ENCODE data around the gene SMIM10L2A.
A peak's percentile ranks its signal among the peaks of the same experiment; 100 is the strongest.
"Not testable (repeated sequence)": the region's sequence is repeated elsewhere in the genome, so short reads cannot be mapped to it uniquely, and the experiment has no call there.

The SMIM10L2A gene

DNA sequence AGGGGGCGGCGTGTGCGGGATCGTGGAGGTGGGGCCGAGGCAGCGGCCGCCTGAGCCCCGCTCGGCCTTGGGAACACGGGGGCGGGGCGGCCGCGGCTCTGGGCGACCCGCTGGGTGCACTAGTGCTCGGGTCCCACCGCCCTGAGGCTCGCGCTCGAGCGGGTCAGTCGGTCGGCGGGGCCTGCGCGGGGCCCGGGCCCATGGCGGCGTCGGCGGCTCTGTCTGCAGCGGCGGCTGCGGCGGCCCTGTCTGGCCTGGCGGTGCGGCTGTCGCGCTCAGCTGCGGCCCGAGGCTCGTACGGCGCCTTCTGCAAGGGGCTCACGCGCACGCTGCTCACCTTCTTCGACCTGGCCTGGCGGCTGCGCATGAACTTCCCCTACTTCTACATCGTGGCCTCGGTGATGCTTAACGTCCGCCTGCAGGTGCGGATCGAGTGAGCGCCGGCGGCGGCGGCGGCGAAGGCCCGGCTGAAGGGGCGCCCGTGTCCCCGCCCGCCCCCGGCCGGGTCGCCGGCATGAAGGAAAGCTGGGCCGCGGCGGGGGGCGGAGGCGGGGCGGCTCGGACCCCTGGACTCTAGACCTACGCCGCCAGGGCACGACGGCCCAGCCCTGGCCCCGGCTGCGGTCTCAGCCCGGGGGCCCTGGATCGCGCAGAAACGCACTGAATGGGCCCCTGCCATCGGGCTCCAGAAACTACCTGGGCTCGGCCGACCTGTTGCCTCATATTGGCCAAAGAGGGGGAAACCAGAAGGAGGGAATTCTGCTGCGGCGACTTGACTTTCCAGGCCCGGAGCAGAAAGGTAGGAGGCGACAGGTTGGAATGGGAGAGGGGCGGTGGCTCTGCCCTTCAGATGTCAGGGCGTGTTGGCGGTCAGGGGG, at the start of gene SMIM10L2A:
Gene SMIM10L2A, plus strand, starts transcription at position 13 of the 878 bp plus-strand sequence. Its CDS starts 188 bp downstream, at position 201.
- no peak for DNase-seq

DNA sequence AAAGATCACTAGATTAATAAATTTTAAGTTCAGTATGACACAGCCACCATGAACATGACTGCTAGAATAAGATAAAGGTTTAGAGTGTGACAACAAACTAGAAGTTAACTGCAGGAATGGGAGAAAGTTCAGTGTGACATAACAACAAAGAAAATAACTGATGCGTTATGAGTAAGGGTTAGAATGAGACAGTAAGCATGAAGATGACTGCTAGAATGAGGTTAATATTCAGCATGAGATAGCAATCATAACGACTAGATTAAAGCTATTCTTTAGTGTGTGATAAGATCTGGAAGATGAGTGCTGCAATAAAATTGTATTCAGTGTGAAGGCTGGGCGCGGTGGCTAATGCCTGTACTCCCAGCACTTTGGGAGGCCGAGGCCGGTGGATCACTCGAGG, 48.4 kb upstream of the SMIM10L2A start:
- no peak for DNase-seq

DNA sequence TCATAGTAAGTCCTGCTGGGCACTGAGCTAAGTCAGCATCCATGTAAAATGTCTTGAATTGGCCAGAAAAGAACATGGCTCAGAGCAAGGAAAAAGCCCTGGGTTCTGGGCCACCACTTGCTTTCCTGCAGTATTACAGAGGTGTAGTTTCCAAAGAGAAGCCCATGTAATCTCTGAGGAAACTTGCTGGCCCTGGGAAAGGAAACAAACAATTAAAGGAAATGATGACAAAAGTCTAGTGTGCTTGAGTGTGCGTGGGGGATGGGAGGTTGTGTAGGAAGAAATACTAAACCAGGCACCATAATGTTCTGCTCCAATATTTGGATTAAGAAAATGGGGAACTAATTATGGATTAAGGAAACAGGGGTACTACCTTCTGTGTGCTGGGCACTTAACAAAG, 39.5 kb upstream of the SMIM10L2A start:
- no peak for DNase-seq

DNA sequence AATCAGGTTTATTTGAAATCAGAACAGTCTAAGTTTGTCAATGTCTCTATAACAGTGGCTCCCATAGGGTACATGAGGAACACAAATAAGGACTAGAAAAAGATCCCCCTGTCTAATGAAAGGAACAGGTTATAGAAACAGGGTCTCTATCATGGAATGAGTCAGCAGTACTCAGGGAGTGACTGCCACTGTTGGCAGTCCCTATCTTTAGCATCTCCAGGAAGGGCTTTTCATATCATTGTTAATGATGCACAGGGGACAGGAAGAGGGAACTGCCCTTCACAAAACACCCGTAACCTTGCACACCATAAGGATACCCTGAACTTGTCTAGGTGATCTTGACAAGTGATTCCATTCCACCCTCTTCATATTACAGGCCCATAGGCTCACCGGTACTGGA, 38.5 kb upstream of the SMIM10L2A start:
- DNase-seq = no peak

DNA sequence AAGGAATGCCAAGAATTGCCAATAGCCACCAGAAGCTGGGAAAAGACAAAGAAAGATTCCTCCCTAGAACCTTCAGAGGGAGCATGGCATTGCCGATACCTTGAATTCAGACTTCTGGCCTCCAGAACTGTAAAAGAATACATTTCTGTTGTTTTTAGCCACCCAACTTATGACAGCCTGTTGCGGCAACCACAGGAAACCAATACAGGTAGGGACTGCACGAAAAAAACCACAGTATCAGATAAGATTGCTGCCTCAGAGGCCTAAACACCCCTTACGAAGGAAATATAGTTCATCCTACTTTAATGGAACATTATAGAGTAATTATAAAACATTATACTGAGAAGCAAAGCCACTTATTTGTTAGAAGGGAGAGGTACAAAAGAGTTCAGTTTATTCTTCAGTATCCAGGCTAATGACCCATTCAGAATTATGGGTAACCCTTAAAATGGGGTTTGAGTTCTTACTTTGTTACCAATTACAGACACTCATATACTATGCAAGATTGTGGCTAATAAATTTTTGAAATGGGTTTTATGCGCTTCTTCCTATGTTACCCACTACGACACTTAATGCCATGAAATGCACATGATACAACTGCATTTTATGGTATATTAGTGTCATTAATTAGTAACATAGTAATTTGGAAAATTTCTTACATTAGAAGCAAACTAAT, 37.4 kb upstream of the SMIM10L2A start:
- DNase-seq = no peak

DNA sequence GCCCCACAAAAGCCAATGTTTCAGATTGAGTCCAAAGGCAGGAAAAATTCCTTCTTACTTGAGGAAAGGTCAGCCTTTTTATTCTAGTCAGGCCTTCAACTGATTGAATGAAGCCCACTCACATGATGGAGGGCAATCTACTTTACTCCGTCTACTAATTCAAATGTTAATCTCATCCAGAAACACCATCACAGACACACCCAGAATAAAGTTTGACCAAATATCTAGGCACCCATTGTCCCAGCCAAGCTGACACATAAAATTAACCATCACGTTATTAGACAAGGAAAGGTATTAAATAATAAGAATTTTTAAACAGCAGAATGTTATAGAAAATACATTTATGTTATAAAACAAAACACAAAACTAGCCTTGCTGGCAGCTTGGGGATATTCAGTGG, 32.9 kb upstream of the SMIM10L2A start:
- DNase-seq = no peak

DNA sequence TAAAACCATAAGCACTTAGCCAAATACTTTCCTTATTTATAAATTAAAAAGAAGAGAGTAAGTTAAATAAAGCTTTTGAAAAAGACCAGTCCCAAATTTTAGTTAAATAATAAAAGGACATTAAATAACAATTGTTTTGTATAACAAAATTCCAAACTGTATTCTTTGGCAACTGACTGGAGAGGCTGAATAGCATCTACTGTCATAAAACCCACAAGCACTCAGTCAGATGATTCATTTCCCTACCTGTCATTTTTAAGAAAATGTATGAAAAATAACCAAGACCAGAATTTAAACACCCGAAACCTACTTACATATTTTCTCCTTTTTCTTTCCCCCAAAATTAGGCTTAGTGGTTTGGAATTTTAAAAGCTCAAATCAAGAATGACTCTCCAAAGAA, 32.5 kb upstream of the SMIM10L2A start:
- DNase-seq = no peak

DNA sequence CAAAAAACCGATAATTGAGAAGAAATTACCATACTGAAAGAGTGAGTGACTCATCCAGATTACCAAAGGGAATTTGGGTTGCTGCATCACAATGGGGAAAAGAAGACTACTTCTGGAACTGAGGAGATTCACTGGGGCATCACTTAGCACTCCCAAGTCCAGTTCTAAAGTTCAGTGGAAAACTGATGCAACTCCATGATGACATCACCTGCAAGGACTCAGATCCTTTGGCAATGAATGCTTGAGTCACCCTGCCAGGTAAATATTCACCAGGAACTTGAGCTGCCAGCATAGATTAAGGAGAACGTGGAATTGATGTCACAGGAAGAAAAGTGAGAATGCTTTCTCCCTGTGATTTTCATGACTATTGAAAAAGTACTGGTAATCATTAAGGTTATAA, 32.0 kb upstream of the SMIM10L2A start:
- DNase-seq = no peak

DNA sequence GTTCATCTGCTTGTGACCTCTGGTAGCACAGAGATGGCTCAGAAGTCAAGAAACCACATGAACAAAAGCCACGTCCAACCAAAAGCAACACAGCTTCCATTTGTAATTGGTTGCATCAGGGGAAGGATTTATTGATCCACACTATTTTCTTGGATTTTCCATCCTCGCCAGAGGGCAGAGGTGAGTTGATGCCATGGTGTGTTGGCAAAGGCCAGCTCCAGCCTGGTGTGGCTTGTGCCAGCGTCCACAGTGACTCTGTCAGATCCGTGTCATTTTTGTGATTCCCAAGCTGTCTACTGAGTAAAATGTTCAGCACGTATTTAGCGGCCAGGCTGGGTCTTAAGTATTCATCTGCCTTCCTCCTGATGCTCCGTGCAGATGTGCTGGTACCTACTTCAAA, 30.0 kb upstream of the SMIM10L2A start:
- DNase-seq = no peak

DNA sequence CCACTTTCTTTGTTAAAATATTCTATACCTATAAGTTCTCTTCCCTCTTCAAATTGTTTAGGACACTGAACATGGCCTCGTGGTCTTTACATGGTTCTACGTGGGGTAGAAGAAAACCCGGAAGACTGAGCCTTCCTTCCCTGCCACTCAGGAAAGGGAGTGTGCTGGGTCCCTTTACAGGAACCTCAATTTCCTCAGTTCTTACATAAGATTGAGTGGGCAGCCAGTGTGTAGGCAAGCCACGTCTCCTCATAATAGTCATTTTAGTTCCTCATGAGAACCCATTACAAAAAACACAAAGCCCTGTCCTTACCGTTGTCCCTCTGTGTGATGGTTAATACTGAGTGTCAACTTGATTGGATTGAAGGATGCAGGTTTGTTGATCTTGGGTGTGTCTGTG, 28.7 kb upstream of the SMIM10L2A start:
- no peak for DNase-seq

DNA sequence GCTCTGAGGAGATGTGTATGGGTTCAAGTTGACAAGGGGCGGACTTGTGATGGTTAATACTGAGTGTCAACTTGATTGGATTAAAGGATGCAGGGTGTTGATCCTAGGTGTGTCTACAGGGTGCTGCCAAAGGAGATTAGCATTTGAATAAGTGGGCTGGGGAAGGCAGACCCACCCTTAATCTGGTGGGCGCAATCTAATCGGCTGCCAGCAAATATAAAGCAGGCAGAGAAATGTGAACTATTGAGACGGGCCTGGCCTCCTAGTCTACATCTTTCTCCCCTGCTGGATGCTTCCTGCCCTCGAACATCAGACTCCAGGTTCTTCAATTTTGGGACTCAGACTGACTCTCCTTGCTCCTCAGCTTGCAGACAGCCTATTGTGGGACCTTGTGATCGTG, 26.7 kb upstream of the SMIM10L2A start:
- DNase-seq = no peak

DNA sequence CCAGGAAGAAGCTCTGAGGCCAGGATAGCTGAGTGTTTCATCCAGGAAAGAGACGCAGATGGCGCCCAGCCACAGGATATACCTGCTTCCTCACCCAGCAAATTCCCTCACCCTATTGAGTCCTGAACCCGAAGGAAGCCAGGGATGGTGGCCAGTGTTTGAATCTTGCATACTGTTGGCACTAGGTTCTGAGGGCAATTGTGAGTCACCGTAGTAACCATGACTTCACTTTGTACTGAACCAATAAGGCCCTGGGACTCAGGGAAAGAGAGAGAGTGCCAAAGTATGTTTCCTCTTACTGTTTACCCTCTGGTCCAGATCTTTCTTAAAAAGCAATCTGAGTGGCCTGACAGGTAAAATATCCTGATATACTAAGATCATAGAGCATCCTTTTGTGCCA, 25.6 kb upstream of the SMIM10L2A start:
- DNase-seq = no peak

DNA sequence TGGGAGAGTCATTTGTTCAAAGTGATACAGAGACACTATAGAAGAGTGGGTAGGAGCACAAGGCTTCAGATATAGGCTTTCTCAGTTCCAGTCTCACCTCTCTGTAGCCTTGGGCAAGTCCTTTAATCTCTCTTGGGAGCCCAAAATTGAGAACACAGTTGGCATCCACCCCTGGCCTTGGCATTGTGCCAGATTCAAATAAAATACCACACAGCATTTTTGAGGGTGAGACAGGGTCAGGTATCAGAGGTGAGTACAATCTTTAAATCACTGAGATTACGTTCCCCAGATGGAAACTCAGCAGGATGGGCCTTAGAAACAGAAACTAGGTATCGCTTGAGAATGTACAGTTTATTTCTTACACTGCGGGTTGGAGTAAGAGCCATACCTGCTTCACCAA, 25.2 kb upstream of the SMIM10L2A start:
- DNase-seq = no peak

DNA sequence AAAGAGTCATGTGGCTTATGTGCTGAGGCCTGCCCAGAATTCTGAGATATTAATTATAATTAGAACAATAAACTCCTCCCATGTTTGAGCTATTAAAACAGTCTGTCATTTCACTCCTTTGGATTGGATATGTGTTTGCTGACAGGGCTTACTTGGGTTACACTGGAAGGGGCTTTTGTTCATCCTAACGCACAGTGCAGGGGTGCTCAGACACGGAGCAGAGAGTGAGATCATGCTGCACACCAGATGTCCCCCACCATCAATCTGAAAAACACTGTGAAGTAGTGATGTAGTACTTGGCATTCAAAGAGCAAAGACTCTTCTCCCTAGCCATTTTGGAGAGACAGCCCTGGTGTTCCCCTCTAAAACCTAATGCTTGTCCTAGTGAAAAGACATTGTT, 24.1 kb upstream of the SMIM10L2A start:
- DNase-seq = no peak

DNA sequence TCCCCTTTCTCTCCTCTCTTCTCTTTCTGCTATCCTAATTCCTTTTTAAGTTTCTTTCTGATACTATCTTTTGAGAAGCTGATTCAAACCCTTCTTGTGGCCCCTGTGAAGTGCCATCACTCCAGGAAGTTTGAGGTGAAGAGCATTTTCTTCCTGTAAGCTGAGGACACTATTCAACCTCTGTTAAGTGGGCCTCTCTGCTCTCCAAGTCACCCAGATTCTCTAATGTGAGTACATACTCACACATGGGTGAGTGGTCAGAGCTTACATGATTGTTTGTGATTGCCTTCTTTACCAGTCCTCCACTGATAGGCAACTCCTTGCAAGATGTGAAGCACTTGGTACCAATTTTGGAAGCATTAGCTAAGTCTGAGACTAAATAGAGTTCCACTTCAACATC, 18.4 kb upstream of the SMIM10L2A start:
- no peak for DNase-seq

DNA sequence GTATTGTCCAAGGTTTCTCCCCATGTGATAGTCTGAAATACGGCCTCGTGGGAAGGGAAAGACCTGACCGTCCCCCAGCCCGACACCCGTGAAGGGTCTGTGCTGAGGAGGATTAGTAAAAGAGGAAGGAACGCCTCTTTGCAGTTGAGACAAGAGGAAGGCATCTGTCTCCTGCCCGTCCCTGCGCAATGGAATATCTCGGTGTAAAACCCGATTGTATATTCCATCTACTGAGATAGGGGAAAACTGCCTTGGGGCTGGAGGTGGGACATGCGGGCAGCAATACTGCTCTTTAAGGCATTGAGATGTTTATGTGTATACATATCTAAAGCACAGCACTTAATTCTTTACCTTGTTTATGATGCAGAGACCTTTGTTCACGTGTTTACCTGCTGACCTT, 15.3 kb upstream of the SMIM10L2A start:
- DNase-seq = not testable (repeated sequence)

DNA sequence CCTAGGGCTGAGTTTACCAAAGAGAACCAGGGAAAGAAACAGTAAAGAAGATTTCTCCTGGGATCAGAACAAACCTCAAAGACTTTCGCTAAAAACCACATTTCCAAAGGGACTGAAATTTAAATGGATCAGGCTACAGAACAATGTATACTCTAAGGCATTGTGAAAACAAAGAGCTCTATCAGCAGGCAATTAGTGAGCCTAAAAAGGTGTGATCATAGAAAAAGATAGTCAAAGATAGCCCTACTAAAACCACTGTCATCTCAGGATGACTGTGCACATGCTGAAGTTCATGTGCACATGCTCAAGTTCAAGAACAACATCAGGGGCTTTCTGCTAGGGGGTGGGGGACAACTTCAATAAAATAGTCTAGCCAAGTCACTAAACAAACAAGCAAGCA, 12.9 kb upstream of the SMIM10L2A start:
- DNase-seq = no peak

DNA sequence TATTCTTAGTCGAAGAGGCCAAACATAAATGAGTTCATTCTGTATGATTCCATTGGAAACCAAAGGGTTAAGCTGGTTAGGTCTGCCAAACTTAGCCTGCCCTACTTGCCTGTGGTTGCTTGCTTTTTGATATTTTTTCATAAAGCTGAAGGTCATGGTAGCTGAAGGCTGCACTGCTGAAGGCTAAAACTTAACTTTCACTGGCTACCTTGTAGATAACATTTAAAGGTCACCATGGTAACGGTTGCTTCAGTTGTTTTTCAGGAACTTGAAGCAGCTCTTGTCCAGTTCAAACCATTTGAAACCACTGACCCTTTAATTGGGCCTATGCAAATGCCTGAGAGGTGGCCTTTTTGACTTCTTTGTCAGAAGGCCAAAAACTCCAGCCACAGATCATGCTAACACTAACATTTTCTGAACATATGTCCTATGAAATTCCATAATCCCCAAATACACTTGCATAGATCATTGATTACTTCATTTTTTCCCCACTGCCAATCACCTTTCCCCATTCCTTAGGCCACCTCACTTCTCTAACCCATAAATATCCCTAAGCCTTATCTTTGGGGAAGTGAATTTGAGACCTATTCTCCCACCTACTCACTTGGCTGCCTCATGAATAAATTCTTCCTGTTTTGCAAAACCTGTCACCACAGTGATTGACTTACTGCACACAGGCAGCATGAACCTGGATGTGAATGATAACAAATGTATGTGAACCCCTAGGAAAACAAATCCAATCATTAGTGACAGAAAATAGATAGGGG, 10.7 kb upstream of the SMIM10L2A start:
- no peak for DNase-seq

DNA sequence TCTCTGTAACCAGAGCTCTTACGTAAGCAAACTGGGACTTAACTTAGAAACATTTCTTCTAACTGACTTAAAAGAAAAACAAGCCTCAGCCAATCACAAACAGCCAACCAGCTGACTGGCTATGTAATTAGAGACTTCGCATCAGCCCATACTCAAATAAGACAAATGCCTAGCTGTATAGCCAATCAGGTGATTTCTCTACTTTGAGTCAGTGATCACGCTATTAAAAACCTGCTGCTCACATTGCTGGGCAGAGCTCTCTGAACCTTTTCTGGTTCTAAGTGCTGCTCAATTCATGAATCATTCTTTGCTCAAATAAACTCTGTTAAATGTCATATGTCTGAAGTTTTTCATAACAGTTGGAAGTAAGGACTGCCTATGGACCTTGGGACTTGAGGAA, 9.9 kb upstream of the SMIM10L2A start:
- no peak for DNase-seq

DNA sequence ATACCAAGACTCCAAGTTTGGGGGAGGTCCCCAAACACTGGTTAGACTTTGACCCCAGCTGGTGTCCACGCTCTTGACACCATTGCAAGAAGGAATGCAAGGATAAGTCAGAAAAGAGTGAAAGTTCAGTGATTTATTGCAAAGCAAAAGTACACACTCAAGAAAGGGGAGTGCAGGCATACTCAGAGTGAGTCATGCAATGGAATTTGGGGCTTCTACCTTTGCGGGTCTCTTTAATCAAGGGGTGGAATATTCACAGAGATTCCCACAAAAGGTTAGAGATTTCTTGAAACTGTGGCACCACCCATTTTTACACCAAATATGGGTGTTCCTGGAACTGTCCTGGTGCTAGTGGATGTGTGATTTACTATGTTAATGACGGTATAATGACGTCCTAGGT, 5.2 kb upstream of the SMIM10L2A start:
- DNase-seq = no peak

DNA sequence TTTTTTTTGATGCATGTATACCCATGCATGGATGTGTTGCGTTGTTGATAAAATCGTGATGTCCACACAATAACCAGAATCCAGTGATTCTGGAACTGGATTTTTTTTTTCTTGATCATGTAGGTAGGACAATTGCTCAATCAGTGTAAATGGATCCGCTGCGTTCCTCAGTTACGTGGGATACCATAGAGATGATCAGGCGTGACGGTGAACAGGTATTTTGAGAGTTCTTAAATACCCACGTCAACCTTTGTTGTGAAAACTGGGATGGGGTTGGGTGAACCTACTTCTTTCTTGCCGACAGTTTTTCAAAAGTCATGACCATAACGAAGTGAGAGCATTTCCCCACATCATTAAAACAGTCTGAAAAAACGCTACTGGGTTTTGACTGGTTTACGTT, 913 bp upstream of the SMIM10L2A start:
- peak; percentile 67 for DNase-seq

DNA sequence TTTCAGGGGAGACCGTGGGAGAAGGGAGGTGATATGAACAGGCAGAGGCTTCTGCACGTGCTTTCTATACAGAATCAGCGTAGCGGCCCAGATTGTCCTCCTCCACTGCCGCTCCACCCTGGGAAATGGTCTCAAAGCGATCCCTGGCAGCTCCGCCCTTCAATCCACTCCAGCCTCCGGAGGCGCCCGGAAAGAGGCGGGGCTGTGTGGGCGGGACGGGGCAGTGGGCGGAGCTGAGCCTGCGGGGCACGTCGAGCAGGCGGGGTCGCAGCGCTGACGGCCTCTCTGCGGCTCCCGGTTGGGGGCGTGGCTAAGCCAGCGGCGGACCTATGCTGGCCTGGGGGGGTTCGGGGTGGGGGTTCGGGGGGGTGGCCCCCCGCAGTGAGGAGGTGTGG, 210 bp upstream of the SMIM10L2A start:
- DNase-seq = peak; percentile 42

DNA sequence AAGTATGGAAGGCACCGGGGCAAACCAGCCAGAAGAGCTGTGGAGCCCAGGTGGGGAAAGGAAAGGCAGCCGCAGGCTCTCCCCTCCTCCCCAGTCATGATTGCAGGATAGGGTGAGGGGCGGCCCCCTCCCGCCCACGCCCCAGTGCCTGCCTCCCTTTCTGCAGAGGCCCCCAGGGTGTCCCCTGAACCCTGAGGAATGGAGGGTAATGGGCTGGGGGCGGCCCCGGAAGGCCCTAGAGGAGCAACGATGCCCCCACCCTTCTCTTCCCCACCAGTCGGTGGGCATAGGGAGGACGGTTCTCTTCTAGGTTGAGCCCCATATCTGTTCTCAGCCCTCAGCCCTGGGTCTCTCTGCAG, 1.0 kb downstream of the SMIM10L2A start:
- DNase-seq = not testable (repeated sequence)
